ENCODE results near the gene EEF1AKMT1. TPM values are rescaled to one million over a fixed set of nuclear protein-coding genes. Genes with fewer than 3 reads are reported as not detected.

The EEF1AKMT1 gene, protein sequence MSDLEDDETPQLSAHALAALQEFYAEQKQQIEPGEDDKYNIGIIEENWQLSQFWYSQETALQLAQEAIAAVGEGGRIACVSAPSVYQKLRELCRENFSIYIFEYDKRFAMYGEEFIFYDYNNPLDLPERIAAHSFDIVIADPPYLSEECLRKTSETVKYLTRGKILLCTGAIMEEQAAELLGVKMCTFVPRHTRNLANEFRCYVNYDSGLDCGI
- polyA plus RNA-seq (ENCODE audit: insufficient read length in 4 of 4) = 10 to 100 TPM; 16.3 to 19.3 (median 17.5) TPM

- DNase-seq (ENCODE audit: low read depth in 4 of 4, low spot score in 3 of 4) = peak; percentile 83 to 88 (median 84)
These were observed at the start of gene EEF1AKMT1 for GRCh38 chr13:20773194-20774080. Gene EEF1AKMT1, minus strand, starts transcription at chr13:20773961. Its CDS starts 16,363 bp downstream, at chr13:20757598.

- no peak for DNase-seq (ENCODE audit: low read depth in 4 of 4, low spot score in 3 of 4)
These were observed 49.3 kb upstream of the EEF1AKMT1 start for GRCh38 chr13:20823071-20823470.

DNA sequence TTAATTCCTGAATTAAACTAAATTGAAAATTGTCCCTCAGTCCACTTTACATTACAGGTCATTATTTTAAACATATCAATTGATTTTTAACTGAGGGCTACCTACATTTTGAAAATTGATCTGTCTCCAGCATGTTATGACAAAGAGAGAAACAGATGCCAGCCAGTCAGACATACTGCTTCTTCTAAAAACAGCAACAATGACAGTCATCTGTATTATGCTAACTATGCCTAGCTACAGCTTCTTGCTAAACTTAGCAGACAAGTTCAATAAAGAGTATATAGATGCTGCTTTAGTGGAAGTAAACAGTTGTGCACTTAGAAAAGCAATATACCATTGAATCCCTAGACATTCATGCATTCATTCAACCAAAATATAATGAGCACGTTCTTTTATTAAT lies 48.6 kb upstream of the EEF1AKMT1 start:
- no peak for DNase-seq (ENCODE audit: low read depth in 4 of 4, low spot score in 3 of 4)

GRCh38 chr13:20819715-20820114 lies 46.0 kb upstream of the EEF1AKMT1 start:
- no peak for DNase-seq (ENCODE audit: low read depth in 4 of 4, low spot score in 3 of 4)

DNA sequence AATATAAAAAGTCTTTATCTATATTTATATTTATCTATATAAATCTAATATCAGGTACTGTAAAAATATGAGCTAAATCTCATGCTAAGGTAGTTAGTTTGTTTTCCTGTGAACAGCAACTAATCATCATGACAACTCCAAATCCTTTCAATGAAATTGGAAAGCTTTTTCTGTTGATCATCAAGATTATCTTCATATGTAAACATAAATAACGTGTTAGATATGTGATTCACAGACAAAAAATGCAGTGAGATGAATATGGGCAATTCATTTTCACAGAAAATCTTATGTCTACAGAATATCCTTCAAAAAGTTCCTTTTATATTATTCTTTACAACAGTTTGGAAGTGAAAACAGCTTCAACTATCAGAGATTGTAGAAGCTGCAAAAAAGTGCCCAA lies 41.7 kb upstream of the EEF1AKMT1 start:
- DNase-seq (ENCODE audit: low read depth in 4 of 4, low spot score in 3 of 4) = no peak

DNA sequence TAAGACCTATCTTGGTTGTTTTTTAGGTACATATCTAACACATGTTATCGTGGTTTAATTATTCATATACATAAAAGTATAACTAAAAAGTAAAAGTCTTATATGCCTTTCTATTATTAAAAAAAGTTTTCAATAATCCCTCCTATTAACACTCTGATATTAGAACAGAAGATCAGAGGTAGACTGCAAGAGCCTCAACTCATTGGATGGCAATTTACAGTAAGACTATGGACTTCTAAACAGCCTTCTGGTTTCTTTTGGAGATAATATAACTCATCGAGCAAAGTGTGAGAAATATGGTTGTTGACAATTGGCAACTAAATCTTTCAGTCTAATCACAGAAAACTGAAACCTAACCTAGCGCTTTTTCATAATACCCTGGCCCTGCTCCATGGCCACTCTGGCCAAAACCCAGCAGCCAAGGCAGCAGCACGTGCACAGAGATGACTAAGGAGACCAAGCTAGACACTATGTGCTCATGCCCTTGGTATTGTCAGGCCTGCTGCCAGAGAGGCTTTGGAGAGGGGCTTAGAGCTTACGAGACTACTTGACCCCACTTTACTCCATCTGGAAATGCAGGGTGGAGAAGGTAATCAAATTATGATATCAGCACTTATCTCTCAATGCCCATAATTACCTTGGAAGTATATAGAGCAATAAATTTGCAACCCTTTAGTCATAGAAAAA lies 40.6 kb upstream of the EEF1AKMT1 start:
- DNase-seq (ENCODE audit: low read depth in 4 of 4, low spot score in 3 of 4) = no peak

DNA sequence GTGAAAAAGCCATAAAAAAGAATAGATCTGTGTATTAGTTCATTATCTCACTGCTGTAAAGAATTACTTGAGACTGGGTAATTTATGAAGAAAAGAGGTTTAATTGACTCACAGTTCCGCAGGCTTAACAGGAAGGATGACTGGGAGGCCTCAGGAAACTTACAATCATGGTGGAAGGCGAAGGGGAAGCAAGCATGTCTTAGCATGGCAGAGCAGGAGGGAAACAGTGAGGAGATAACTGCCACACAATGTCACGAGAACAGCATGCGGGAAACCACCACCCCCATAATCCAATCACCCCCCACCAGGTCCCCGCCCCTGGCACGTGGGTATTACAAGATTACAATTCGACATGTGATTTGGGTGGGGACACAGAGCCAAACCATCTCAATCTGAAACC lies 39.1 kb upstream of the EEF1AKMT1 start:
- no peak for DNase-seq (ENCODE audit: low read depth in 4 of 4, low spot score in 3 of 4)

DNA sequence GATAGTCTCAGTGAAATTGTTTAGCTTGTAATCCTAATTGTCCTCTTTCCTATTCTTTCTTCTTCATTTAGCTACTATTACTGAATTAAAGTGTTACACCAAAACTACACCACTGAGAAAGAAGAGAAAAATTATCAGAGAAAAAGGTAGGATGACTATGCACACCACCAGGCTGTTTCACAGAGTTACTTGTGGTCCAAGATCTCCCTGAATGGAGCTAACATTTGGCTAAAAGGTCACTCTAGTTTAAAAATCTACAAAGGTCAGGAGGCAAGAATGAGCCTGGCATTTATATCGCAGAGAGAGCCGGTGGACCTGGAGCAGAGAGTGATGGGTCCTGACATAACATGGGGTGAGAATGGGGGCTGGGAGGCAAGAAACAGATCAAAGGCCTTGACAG lies 37.0 kb upstream of the EEF1AKMT1 start:
- DNase-seq (ENCODE audit: low read depth in 4 of 4, low spot score in 3 of 4) = no peak

DNA sequence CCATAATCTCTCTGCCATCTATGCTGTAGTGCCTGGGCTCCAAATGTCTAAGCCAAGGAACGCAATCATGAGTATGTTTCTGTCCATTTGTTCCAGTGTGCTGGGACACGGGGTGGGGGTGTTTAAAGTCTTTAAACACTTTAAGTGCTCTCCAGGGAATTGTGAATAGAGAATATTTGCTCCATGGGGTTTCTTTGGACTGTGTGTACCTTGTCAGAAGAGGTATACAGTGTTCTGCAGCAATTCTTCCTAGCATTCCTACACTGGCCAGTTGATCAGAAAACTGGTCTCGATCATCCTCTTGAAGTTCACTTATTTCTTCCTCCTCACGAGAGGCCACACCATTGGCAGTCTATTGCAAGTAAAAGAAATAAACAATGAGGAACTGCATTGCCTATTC lies 35.1 kb upstream of the EEF1AKMT1 start:
- DNase-seq (ENCODE audit: low read depth in 4 of 4, low spot score in 3 of 4) = no peak

- DNase-seq (ENCODE audit: low read depth in 4 of 4, low spot score in 3 of 4) = no peak
These were observed 29.6 kb upstream of the EEF1AKMT1 start for GRCh38 chr13:20803180-20803965.

GRCh38 chr13:20801707-20802106 lies 27.9 kb upstream of the EEF1AKMT1 start:
- DNase-seq (ENCODE audit: low read depth in 4 of 4, low spot score in 3 of 4) = no peak

DNA sequence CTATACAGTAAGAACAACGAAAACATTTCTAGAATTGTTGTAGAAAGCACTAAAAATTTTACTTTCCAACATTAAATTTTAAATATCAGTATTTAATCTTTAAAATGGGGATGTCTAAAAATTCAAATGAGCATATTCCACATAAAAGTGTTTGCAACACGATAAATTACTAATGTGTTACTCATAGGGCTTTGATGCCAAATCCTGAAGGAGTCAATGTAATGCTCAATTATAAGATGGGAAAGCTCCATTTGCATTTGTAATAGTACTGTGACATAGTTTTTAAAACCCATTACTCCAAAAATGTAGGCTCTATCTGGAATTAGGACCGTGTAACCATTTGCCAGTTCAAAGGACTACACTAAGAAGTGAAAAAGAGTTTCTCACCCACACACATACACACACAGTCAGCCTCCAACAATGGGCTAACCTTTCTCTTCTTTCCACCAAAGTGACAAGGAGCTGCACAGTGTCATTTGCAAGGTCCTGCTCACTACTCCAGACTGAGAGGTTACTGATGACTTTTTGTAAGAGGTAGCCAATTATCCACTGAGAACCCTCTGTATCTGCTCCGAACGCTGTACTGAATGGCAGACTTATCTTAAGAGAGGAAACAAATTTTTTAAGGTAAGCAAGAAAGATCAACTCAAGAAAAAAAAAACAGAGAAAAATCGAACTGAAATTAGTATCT lies 26.1 kb upstream of the EEF1AKMT1 start:
- no peak for DNase-seq (ENCODE audit: low read depth in 4 of 4, low spot score in 3 of 4)

- DNase-seq (ENCODE audit: low read depth in 4 of 4, low spot score in 3 of 4) = no peak
These were observed 24.3 kb upstream of the EEF1AKMT1 start for GRCh38 chr13:20798027-20798426.

- DNase-seq (ENCODE audit: low read depth in 4 of 4, low spot score in 3 of 4) = no peak
These were observed 23.2 kb upstream of the EEF1AKMT1 start for GRCh38 chr13:20796791-20797508.

DNA sequence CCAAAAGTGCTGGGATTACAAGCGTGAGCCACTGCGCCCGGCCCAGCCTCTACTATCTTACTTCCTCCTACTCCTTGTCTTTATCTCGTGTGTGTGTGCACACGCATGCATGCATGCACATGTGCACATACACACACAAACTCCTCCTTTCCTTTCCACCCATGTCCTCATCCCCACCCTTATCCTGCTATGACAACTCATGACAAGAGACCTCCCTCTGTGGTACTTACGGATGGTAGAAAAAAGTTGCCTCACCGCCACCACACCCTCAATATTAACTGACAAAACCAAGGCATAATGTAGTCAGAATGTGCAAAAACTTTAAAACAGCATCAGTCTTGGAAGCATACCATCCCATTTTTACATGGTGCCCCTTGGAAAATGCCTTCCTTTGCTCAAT lies 15.9 kb upstream of the EEF1AKMT1 start:
- DNase-seq (ENCODE audit: low read depth in 4 of 4, low spot score in 3 of 4) = no peak

GRCh38 chr13:20788312-20788711 lies 14.6 kb upstream of the EEF1AKMT1 start:
- no peak for DNase-seq (ENCODE audit: low read depth in 4 of 4, low spot score in 3 of 4)

DNA sequence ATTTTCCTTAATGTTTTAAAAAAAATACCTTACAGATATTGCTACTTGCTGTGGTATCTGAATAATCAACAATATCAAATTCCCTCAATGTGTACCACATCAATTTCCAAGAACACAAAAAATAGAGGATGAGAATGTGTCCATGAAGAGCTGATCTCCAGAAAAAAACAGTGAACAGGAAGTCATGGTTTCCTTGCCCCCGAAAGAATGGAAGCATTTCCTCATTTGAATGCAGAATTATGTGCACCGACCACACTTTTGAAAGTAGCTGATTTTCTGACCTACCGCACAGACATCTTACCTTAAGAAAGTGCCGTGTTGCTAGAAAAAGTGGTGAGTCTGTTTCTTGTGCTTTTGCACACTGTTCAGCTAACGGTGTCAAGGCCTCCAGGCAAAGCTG lies 13.4 kb upstream of the EEF1AKMT1 start:
- no peak for DNase-seq (ENCODE audit: low read depth in 4 of 4, low spot score in 3 of 4)

- no peak for DNase-seq (ENCODE audit: low read depth in 4 of 4, low spot score in 3 of 4)
These were observed 8.5 kb upstream of the EEF1AKMT1 start for GRCh38 chr13:20782116-20782708.

DNA sequence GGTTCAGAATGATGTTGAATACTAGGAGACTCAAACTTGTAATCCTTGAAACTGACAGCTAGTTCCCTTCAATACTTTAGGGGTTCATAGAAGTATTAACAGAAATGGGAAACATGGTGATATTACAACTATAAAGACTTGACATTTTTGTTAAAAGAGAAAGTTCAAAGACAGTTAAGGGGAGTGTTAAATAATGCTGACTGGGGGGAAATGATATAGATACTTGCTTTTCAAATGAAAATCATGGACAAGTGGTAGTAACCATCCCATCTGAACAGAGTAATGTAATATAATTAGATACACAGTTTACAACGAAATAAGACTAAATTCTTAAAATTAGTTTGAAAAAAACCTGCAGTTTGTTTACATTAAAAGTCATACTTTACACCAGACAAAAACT lies 6.6 kb upstream of the EEF1AKMT1 start:
- no peak for DNase-seq (ENCODE audit: low read depth in 4 of 4, low spot score in 3 of 4)

All from right renal pelvis (tissue), 4 donors.